ENCODE data around the gene TRIM39.

DNA sequence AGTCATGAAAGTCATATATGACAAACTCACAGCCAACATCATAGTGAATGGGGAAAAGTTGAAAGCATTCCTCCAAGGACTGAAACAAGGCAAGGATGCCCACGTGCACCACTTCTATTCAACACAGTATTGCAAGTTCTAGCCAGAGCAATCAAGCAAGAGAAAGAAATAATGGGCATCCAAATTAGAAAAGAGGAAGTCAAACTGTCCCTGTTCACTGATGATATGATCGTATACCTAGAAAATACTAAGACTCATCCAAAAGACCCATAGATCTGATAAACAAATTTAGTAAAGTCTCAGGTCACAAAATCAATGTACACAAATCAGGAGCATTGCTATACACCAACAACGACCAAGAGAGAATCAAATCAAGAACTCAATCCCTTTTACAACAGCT, 59.4 kb downstream of the TRIM39 start:
- TF ChIP-seq TEAD1 (CRISPR knock-in tag; IDR thresholded peaks at IDR 0.05), result no peak
- TF ChIP-seq, protein P1, sequence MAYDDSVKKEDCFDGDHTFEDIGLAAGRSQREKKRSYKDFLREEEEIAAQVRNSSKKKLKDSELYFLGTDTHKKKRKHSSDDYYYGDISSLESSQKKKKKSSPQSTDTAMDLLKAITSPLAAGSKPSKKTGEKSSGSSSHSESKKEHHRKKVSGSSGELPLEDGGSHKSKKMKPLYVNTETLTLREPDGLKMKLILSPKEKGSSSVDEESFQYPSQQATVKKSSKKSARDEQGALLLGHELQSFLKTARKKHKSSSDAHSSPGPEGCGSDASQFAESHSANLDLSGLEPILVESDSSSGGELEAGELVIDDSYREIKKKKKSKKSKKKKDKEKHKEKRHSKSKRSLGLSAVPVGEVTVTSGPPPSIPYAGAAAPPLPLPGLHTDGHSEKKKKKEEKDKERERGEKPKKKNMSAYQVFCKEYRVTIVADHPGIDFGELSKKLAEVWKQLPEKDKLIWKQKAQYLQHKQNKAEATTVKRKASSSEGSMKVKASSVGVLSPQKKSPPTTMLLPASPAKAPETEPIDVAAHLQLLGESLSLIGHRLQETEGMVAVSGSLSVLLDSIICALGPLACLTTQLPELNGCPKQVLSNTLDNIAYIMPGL (CRISPR knock-in tag; IDR thresholded peaks at IDR 0.05), result no peak
- TF ChIP-seq, protein P2, sequence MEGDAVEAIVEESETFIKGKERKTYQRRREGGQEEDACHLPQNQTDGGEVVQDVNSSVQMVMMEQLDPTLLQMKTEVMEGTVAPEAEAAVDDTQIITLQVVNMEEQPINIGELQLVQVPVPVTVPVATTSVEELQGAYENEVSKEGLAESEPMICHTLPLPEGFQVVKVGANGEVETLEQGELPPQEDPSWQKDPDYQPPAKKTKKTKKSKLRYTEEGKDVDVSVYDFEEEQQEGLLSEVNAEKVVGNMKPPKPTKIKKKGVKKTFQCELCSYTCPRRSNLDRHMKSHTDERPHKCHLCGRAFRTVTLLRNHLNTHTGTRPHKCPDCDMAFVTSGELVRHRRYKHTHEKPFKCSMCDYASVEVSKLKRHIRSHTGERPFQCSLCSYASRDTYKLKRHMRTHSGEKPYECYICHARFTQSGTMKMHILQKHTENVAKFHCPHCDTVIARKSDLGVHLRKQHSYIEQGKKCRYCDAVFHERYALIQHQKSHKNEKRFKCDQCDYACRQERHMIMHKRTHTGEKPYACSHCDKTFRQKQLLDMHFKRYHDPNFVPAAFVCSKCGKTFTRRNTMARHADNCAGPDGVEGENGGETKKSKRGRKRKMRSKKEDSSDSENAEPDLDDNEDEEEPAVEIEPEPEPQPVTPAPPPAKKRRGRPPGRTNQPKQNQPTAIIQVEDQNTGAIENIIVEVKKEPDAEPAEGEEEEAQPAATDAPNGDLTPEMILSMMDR (IDR thresholded peaks at IDR 0.05), result no peak
- TF ChIP-seq, protein P3, sequence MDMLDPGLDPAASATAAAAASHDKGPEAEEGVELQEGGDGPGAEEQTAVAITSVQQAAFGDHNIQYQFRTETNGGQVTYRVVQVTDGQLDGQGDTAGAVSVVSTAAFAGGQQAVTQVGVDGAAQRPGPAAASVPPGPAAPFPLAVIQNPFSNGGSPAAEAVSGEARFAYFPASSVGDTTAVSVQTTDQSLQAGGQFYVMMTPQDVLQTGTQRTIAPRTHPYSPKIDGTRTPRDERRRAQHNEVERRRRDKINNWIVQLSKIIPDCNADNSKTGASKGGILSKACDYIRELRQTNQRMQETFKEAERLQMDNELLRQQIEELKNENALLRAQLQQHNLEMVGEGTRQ (CRISPR knock-in tag; IDR thresholded peaks at IDR 0.05), result no peak
- TF ChIP-seq ZNF423 (CRISPR knock-in tag; IDR thresholded peaks at IDR 0.05), result no peak
- TF ChIP-seq NFE2L1 (CRISPR knock-in tag; IDR thresholded peaks at IDR 0.05), result no peak
- no peak for TF ChIP-seq ESRRA (CRISPR knock-in tag; IDR thresholded peaks at IDR 0.05; ENCODE audit: borderline replicate concordance)
- TF ChIP-seq, protein P4, sequence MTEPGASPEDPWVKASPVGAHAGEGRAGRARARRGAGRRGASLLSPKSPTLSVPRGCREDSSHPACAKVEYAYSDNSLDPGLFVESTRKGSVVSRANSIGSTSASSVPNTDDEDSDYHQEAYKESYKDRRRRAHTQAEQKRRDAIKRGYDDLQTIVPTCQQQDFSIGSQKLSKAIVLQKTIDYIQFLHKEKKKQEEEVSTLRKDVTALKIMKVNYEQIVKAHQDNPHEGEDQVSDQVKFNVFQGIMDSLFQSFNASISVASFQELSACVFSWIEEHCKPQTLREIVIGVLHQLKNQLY (CRISPR knock-in tag; IDR thresholded peaks at IDR 0.05), result no peak
- TF ChIP-seq, protein P5, sequence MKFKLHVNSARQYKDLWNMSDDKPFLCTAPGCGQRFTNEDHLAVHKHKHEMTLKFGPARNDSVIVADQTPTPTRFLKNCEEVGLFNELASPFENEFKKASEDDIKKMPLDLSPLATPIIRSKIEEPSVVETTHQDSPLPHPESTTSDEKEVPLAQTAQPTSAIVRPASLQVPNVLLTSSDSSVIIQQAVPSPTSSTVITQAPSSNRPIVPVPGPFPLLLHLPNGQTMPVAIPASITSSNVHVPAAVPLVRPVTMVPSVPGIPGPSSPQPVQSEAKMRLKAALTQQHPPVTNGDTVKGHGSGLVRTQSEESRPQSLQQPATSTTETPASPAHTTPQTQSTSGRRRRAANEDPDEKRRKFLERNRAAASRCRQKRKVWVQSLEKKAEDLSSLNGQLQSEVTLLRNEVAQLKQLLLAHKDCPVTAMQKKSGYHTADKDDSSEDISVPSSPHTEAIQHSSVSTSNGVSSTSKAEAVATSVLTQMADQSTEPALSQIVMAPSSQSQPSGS (CRISPR knock-in tag; IDR thresholded peaks at IDR 0.05; ENCODE audit: borderline replicate concordance, low read depth), result no peak
- TF ChIP-seq, protein P6, sequence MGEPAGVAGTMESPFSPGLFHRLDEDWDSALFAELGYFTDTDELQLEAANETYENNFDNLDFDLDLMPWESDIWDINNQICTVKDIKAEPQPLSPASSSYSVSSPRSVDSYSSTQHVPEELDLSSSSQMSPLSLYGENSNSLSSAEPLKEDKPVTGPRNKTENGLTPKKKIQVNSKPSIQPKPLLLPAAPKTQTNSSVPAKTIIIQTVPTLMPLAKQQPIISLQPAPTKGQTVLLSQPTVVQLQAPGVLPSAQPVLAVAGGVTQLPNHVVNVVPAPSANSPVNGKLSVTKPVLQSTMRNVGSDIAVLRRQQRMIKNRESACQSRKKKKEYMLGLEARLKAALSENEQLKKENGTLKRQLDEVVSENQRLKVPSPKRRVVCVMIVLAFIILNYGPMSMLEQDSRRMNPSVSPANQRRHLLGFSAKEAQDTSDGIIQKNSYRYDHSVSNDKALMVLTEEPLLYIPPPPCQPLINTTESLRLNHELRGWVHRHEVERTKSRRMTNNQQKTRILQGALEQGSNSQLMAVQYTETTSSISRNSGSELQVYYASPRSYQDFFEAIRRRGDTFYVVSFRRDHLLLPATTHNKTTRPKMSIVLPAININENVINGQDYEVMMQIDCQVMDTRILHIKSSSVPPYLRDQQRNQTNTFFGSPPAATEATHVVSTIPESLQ (CRISPR knock-in tag; IDR thresholded peaks at IDR 0.05), result no peak
